22Rv1 (cell line): ENCODE results near the gene L3MBTL4.

Source experiments
- H3K27ac ChIP-seq: fragments of 450-650 bp; 2 replicates; pipeline ENCODE4 v1.5.1; 2017
- ZFX ChIP-seq: fragments of 450-650 bp; IDR thresholded peaks from 2 replicates; pipeline ENCODE4 v1.6.1; 2017; ENCODE audit warnings: antibody characterized with exemption, borderline replicate concordance
- TF ChIP-seq, protein P1 (sequence below): fragments of 450-650 bp; IDR thresholded peaks from 2 replicates; pipeline ENCODE4 v1.5.1; 2017; ENCODE audit warnings: mild to moderate bottlenecking

The L3MBTL4 gene

DNA sequence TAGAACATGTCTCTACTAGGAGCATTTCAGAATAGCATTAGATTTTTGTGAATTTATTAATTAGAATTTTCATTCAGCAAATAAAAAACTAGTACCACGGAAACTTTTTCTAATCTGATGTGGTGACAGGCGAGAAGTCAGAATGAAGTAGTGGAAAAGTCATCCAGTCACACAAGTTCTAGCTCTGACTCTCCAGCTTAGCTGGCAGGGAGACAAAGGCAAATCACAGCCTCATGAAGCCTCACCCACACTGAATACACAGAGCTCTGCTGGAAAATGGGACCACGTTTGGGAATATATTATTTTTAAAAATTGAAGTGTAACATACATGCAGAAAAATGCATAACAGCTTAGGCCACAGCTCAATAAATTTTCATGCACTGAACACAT lies 86.1 kb downstream of the L3MBTL4 start:
- no peak for TF ChIP-seq ZFX
- TF ChIP-seq, protein P1, sequence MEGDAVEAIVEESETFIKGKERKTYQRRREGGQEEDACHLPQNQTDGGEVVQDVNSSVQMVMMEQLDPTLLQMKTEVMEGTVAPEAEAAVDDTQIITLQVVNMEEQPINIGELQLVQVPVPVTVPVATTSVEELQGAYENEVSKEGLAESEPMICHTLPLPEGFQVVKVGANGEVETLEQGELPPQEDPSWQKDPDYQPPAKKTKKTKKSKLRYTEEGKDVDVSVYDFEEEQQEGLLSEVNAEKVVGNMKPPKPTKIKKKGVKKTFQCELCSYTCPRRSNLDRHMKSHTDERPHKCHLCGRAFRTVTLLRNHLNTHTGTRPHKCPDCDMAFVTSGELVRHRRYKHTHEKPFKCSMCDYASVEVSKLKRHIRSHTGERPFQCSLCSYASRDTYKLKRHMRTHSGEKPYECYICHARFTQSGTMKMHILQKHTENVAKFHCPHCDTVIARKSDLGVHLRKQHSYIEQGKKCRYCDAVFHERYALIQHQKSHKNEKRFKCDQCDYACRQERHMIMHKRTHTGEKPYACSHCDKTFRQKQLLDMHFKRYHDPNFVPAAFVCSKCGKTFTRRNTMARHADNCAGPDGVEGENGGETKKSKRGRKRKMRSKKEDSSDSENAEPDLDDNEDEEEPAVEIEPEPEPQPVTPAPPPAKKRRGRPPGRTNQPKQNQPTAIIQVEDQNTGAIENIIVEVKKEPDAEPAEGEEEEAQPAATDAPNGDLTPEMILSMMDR: no peak
- H3K27ac ChIP-seq: no peak overlapping the region

DNA sequence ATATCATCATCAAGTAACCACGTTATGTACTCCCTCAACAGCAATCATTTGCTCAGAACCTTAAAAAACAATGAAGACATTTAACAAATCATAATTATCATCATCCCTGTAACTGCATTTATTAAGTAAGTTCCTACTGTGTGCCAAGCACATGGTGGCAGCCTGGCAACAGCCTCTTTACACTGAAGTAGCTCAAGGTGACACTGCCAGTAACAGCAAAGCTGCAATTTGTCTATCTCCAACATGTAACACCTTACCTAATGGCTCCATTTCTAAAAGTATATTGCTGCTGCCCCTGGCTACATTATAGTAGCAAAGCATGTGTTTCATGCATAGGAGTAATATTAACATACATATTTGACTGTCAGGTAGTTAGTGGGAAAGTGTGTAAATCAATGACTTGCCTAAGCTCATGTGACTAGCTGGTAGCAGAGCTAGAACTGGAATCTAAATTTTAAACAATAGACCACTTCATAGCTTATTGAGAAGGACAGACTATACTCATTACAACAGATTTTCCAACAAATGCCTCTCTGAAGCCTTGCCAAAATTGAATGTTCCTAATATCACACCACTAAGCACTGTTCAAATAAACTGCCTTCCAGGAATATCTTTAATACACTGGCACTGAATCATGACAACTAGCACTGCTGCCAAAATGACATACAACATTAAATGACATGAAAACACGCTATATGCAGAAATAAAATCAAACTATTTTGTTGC lies 86.7 kb downstream of the L3MBTL4 start:
- TF ChIP-seq, protein P1: no peak
- TF ChIP-seq ZFX: no peak
- no peak overlapping the region for H3K27ac ChIP-seq

DNA sequence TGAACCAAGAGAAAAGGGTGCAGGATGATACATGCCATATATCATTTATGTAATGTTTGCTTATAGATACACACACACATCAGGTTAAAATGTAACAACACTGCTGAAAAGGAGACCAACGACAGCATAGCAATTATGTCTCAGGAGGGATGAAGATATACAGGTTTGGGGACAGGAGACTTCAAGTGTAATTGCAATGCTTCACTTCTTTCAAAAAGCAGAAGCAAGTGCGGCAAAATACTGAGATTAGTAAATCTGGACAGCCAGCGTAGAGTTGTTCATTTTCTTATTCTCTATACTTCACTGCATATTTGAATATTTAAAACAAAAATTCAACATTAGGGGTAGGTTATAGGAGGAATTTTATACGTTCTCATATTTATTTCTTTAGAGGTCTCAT lies 87.2 kb downstream of the L3MBTL4 start:
- no peak overlapping the region for H3K27ac ChIP-seq
- TF ChIP-seq, protein P1: no peak
- TF ChIP-seq ZFX: no peak

DNA sequence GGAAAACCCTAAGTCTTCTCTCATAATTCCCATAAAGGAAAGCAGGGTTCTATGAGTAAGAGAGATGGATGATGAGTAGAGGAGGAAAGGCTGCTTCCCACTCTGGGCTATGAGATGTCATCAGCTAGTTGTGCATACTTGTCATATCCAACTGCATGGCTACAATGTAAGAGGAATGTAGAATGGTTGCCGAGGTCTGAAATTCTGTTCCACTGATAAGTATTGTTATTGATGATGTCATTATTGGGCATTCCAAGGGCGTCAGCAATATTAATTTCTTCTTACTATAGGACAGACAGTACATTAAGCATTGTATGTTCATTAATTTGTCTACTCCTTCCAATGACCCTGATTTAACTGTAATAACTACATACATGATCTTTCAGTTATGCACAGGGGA lies 88.1 kb downstream of the L3MBTL4 start:
- H3K27ac ChIP-seq: no peak overlapping the region
- TF ChIP-seq, protein P1: no peak
- no peak for TF ChIP-seq ZFX

DNA sequence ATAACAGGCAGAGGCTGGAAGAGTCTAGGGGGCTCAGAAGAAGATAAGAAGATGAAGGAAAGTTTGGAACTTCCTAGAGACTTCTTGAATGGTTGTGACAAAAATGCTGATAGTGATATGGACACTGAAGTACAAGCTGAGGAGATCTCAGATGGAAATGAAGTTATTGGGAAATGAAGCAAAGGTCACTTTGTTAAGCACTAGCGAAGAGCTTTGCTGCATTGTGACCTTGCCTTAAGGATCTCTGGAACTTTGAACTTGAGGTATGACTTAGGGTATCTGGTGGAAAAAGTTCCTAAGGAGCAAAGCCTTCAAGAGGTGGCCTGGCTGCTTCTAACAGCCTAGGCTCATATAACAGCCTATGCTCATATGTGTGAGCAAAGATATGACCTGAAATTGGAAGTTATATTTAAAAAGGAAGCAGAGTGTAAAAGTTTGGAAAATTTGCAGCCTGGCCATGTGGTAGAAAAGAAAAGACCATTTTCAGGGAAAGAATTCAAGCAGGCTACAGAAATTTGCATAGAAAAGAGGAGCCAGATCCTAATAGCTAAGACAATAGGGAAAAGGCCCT lies 91.3 kb downstream of the L3MBTL4 start:
- H3K27ac ChIP-seq: no peak overlapping the region
- TF ChIP-seq, protein P1: no peak
- TF ChIP-seq ZFX: no peak

DNA sequence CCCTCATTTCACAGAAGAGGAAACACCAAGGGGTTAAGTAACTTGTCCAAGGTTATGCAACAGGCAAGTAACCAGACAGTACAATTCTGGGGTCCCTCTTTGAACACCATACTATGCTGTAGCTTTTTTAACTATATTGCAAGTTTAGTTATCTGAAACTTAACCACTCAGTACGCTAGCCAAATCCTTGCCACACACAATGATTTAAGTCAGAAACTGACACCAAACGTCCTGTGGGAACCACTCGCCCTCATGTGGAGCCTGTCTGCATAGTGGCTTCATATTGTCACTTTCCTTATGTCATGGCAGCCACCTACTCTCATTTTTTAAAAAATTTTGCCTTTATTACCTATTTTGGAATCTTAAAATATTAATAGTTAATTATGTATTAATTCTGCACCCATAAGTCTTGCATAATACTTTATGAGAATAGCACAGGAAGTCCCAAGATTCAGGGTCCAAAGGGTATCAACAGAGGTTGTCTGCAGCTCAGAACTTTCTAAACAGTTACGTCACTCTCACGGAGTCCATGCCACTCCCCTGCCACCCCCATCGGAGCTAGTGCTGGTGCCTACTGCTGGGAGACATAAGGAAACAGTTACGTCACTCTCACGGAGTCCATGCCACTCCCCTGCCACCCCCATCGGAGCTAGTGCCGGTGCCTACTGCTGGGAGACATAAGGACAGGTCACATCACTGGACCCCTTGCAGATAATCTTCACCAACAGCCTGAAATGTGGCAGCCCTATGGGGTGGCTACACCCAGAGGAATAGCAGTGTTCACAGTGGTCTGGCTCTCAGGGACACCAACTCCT lies 99.0 kb downstream of the L3MBTL4 start:
- TF ChIP-seq, protein P1: no peak
- TF ChIP-seq ZFX: no peak
- no peak overlapping the region for H3K27ac ChIP-seq

DNA sequence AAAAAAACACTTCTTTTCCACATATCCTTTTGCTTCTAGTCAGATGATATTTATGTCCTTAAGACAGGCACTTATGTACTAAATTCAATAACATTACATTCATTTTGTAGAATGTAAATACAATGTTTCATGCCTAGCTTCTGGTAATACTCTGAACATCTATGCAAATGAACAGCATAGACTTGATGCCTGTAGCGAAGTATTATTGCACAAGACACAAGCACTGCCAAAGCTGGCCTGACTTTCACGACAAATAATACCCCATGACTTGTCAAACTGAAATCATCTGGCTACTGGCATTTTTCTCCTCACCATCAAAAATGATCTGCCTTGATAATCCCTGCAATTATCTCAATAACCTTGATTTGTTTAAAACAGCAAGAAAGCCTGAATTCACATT lies 101.3 kb downstream of the L3MBTL4 start:
- no peak overlapping the region for H3K27ac ChIP-seq
- TF ChIP-seq, protein P1: no peak
- no peak for TF ChIP-seq ZFX
